Activated naive CD4-positive, alpha-beta T cell treated with Interleukin-2 at 50 U/mL for 16 hours (primary cell): Measurements from ENCODE around the gene TNFRSF1A.

Experiments
- DNase-seq: peaks from one replicate; pipeline ENCODE4 v3.0.0-alpha.2; 2020

The TNFRSF1A gene

GRCh38 chr12:6323340-6323994 lies 18.4 kb downstream of the TNFRSF1A start:
- peak; percentile 38 for DNase-seq

GRCh38 chr12:6322969-6323339 lies 18.9 kb downstream of the TNFRSF1A start:
- DNase-seq: no peak

DNA sequence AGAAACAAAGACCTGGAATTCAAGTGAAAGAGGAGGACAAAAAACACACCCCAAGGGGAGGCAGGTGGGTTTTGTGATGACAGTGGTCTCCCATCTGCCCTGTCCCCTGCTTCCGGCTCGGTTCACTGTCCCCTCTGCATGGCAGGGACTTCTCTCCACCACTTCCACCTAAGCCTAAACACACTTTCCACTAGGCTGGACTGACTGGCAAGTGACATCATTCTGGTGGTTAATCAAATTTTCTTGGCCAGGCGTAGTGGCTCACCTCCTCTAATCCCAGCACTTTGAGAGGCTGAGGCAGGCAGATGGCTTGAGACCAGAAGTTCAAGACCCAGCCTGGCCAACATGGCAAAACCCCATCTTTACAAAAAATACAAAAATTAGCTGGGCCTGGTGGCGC lies 19.5 kb downstream of the TNFRSF1A start:
- no peak for DNase-seq

DNA sequence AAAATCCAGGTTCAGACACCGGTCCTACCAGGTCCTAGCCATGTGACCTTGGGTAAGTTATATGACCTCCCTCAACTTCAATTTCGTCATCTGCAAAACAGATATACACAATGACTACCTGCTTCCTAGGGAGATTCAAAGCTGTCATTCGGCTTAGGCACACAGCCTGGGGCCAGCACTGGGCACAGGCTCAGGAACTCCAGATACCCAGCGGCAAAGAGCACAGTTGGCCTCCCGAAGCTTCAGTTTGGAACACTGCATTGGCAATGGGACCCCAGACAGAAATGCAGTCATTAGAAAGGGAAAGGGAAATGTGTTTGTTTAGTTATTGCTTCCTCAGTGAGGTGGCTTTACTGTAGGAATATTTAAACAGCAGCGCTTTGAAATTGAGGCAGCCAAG lies 20.0 kb downstream of the TNFRSF1A start:
- no peak for DNase-seq

DNA sequence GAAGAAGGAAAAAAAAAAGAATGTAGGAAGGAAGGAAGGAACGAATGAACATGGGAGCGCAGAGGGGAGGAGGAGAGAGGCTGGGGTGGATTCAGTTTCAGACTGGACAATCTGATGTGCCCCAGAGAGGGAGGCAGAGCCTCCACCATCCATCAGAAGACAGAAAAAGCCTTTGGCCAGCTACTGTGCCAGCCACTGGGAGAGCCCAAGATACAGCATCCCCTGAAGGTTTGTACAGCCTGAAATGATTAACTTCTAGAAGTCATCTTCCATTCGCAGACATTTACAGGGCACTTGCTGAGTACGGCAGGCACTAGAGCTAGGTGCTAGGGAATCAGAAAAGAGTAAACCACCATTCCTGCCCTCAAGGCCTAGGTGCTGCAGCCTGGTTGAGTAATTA lies 22.4 kb downstream of the TNFRSF1A start:
- no peak for DNase-seq

- no peak for DNase-seq
These were observed 23.4 kb downstream of the TNFRSF1A start for GRCh38 chr12:6318440-6318879.

- no peak for DNase-seq
These were observed 24.0 kb downstream of the TNFRSF1A start for GRCh38 chr12:6317693-6318439.

- DNase-seq: no peak
These were observed 24.8 kb downstream of the TNFRSF1A start for GRCh38 chr12:6316921-6317692.

GRCh38 chr12:6315704-6316597 lies 25.9 kb downstream of the TNFRSF1A start:
- no peak for DNase-seq

DNA sequence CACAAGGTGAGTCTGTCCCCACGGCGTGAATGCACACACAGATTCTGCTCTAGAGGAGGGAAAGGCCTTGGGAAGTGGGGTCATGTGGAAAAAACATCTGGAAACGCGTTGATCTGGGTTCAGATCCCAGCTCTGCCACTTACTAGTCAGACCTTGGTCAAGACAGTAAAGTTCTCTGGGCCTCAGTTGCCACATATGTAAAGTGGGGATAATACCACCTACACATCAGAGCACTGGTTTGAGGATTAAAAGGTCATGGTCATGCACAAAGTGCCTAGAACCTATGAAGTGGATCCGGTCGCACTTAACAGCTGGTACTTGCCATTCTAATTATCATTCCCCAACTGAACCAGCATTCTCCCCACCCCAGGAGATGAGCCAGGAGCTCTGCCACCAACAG lies 26.7 kb downstream of the TNFRSF1A start:
- DNase-seq: no peak

DNA sequence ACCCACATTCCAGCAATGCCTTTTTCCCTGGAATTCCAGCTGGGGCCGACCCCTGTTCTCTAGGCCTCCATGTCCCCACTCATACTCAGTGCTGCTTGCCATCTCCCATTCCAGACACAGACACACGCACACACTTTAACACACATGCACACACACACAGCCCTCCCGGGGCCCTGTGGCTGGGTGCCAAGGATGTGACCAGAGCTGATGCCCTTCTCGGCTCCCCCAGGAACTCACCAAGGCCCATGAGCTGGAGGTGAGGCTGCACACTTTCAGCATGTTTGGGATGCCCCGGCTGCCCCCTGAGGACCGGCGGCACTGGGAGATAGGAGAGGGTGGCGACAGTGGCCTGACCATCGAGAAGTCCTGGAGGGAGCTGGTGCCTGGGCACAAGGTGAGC lies 27.1 kb downstream of the TNFRSF1A start:
- no peak for DNase-seq

GRCh38 chr12:6313326-6313940 lies 28.4 kb downstream of the TNFRSF1A start:
- DNase-seq: no peak

DNA sequence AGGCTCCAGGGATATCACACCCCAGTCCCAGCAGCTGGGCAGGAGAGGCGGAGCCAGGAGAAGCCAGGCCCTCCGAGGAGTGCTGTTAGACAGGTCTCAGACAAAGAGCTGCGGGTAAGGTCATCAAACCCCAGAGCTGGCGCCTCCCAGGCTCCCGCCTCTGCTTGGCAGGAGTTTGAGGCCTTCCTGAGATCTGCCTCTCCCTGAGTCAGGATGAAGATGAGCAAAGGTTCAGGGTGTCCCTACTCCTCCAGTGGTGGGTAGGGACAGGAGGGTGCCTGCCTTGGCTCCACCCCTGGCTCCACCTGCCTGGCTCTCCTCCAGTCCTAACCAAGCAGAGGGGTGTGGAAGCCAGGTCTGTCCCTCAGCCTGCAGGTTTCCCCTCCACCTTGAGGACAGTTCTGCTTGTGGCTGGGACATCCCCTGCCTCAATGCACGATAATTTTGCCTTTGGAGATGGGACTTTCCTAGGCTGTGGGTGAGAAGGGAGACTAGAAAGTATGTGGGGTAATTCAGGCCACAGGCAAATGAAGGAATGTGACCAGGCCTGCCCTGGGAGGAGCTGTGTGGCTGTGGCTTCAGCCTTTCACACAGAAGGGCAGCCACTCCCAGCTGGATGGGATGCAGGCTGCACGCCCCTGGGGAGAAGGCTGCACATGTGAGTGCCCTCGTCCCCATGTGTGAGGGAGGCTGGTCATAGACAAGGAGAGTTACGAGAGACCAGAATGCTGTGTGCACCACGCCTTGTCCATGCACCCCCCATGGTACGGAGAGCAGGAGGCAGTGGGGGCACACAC lies 29.1 kb downstream of the TNFRSF1A start:
- no peak for DNase-seq

GRCh38 chr12:6311822-6312528 lies 29.9 kb downstream of the TNFRSF1A start:
- no peak for DNase-seq

GRCh38 chr12:6310771-6311610 lies 30.9 kb downstream of the TNFRSF1A start:
- no peak for DNase-seq

DNA sequence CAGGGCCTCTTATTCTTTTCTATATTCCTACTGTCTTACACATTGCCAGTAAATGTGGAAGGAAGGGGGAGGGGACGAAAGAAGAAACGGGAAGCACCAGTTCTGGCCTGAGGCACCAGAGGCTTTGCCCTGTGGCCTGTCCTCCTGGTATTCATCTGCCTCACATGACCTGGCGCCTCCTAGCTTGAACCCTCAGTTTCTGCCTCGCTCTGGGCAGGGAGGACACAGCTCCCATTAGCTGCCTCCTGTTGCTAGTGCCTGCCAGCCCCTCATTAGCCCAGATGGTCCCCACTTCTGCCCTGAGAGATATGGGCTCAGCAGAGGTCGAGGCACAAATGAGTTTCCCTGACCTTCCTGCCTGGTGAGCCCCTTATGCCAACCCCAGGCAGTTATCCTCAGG lies 34.3 kb downstream of the TNFRSF1A start:
- no peak for DNase-seq

GRCh38 chr12:6306599-6307220 lies 35.2 kb downstream of the TNFRSF1A start:
- DNase-seq: no peak

DNA sequence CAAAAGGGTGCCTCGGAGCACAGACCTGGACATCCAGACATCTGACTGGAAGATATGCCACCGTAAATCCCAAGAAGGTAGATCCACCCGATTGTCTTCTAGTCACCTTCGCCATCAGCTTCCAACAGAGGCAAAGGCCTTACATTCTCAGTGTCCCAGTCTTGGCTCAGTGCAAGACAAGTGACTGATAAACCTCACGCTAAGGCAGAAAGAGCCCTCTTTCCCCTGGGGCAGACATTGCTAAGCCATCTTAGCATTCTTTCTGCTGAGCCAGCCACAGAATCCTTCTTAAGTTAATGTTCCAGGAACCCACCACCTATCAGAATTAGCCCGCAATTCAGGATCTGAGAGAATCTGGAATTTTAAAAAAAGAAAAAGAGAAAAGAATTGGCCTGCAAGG lies 35.7 kb downstream of the TNFRSF1A start:
- DNase-seq: no peak

GRCh38 chr12:6303071-6303470 lies 38.8 kb downstream of the TNFRSF1A start:
- DNase-seq: no peak
